Measurements from ENCODE around the gene PFN1.

DNA sequence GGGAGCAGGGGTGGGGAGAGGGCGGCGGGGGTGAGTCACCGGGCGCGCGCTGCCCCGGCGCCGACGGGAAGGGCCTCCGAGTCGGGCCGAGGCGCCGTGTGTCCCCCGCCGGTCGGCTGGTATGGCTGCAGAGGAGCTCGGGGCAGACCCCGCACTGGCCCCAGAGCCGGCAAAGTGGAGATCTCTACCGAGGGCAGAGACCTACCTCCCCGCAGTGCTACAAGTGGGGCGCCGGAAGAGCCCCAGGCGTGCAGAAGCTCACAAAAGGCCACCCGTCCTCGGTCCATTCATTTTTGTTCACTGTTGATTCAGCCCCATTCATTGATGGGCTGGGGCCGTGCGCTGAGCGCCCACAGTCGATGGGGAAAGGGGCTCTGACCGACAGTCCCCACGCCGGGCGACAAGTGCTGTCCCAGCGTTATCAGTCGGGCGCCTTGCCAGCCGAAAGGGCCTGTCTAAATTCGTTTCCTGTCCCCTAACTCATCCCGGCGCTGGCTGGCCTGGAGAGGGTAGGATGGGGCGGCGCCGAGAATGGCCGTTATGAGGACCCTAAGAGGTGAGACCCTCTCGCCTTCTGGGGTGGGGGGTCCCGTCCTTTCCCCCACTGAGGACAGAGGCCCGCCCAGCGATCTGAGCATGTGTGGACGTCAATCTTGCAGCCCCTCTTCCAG, 1.9 kb upstream of the PFN1 start:
- TF ChIP-seq, protein P1, sequence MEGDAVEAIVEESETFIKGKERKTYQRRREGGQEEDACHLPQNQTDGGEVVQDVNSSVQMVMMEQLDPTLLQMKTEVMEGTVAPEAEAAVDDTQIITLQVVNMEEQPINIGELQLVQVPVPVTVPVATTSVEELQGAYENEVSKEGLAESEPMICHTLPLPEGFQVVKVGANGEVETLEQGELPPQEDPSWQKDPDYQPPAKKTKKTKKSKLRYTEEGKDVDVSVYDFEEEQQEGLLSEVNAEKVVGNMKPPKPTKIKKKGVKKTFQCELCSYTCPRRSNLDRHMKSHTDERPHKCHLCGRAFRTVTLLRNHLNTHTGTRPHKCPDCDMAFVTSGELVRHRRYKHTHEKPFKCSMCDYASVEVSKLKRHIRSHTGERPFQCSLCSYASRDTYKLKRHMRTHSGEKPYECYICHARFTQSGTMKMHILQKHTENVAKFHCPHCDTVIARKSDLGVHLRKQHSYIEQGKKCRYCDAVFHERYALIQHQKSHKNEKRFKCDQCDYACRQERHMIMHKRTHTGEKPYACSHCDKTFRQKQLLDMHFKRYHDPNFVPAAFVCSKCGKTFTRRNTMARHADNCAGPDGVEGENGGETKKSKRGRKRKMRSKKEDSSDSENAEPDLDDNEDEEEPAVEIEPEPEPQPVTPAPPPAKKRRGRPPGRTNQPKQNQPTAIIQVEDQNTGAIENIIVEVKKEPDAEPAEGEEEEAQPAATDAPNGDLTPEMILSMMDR (IDR thresholded peaks at IDR 0.05), result no peak
- no peak for TF ChIP-seq POLR2A (IDR thresholded peaks at IDR 0.05)
